Testis (tissue), 3 donors: Measurements from ENCODE around the gene RIC8B. TPM values are rescaled to one million over a fixed set of nuclear protein-coding genes. Genes with fewer than 3 reads are reported as not detected.

ENCODE experiments used
- DNase-seq: peaks from one replicate; pipeline ENCODE4 v3.0.0-alpha.2; 2019
- H3K27ac ChIP-seq, 2 donors: fragments of 200-600 bp; sonication (generic); one replicate each; pipeline ENCODE4 v1.5.1; 2019
- H3K27me3 ChIP-seq: fragments of 200-600 bp; sonication (generic); one replicate; pipeline ENCODE4 v1.5.1; 2019
- H3K36me3 ChIP-seq: fragments of 200-600 bp; sonication (generic); one replicate; pipeline ENCODE4 v1.5.1; 2017; ENCODE audit warnings: low read depth; ENCODE audit errors: missing control alignments
- H3K4me1 ChIP-seq: fragments of 200-600 bp; sonication (generic); one replicate; pipeline ENCODE4 v1.5.1; 2019
- H3K4me3 ChIP-seq, 2 donors: fragments of 200-600 bp; sonication (generic); one replicate each; pipeline ENCODE4 v1.5.1; 2017 to 2019
- H3K9me3 ChIP-seq: fragments of 200-600 bp; sonication (generic); one replicate; pipeline ENCODE4 v1.5.1; 2017
- POLR2A ChIP-seq: fragments of 450-650 bp; IDR thresholded peaks from one replicate; pipeline ENCODE4 v1.6.1; 2017; ENCODE audit warnings: antibody characterized with exemption, mild to moderate bottlenecking, moderate library complexity
- WGBS, 2 donors: methylation state at CpG; one replicate each; pipeline ENCODE4 v1.1.5; 2018; 5-methylcytosine and 5-hydroxymethylcytosine counted together
- intact Hi-C: fragments of 100-400 bp; cut with DNase I; formaldehyde crosslinking; loops from one replicate; pipeline ENCODE4 v1.15.1; 2023; ENCODE audit warnings: low total_unique reads
- polyA plus RNA-seq: library from polyadenylated mRNA; stranded (reverse); fragments of 350-450 nt; fragmentation: Illumina TruSeq; extraction: RNeasy Lipid Tissue Mini Kit (QIAGEN cat#74804); gene quantifications from one replicate; pipeline ENCODE4 v1.2.3, GENCODE V29; 2014; ENCODE audit warnings: low read depth, low replicate concordance; ENCODE audit not compliant: insufficient read depth
- total RNA-seq, 2 donors: library from RNA; depleted of rRNA; stranded (reverse); fragments of >200 nt; gene quantifications; one replicate each; pipeline ENCODE4 v1.2.3, GENCODE V29; 2016
- TF ChIP-seq, protein P1 (sequence below), 3 experiments: fragments of 450-650 bp in 2 of 3; fragments of 200-600 bp in 1 of 3; sonication (generic) in 1 of 3; IDR thresholded peaks; one replicate each; pipeline ENCODE4 v1.5.1; 2016 to 2019; ENCODE audit warnings: antibody characterized with exemption in 3 of 3, mild to moderate bottlenecking in 2 of 3, moderate library complexity in 1 of 3

Gene RIC8B
- total and polyA plus RNA-seq, 3 donors from 2014 or later, result 14.3 to 27.7 (median 18.3) TPM

DNA sequence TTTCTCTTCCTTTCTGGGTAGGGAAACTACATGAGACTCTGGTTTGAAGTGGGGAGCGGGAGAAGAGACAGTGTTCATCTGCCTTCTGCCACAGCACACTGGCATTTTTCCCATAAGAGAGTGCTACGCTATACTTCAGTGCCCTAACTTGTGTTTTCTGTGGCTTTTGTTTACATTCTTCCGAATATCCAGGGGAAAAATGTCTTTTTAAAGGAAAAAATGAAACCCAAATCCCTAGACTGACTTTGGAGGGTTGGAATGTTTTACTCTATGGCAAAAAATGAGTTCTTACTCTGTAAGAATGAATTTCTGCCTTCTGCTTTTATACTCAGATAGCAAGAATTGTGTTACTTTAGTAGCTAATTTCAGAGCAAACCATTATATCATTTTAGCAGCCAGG, 93.2 kb downstream of the RIC8B start:
- H3K9me3 ChIP-seq, result no peaks in the 10 kb centered on the region
- intact Hi-C loops, result no loop called here
- DNase-seq, result no peak
- H3K36me3 ChIP-seq, result no peaks in the 10 kb centered on the region
- TF ChIP-seq, protein P1, sequence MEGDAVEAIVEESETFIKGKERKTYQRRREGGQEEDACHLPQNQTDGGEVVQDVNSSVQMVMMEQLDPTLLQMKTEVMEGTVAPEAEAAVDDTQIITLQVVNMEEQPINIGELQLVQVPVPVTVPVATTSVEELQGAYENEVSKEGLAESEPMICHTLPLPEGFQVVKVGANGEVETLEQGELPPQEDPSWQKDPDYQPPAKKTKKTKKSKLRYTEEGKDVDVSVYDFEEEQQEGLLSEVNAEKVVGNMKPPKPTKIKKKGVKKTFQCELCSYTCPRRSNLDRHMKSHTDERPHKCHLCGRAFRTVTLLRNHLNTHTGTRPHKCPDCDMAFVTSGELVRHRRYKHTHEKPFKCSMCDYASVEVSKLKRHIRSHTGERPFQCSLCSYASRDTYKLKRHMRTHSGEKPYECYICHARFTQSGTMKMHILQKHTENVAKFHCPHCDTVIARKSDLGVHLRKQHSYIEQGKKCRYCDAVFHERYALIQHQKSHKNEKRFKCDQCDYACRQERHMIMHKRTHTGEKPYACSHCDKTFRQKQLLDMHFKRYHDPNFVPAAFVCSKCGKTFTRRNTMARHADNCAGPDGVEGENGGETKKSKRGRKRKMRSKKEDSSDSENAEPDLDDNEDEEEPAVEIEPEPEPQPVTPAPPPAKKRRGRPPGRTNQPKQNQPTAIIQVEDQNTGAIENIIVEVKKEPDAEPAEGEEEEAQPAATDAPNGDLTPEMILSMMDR (IDR thresholded peaks at IDR 0.05), result no peak
- no peak for TF ChIP-seq POLR2A
- no peak overlapping the region for H3K27ac ChIP-seq
- no peak overlapping the region for H3K4me3 ChIP-seq
- no peaks in the 10 kb centered on the region for H3K27me3 ChIP-seq
- no peaks in the 10 kb centered on the region for H3K4me1 ChIP-seq
- 63 to 66% methylated on average over 3 of the region's 3 CpGs for WGBS, 2 donors

DNA sequence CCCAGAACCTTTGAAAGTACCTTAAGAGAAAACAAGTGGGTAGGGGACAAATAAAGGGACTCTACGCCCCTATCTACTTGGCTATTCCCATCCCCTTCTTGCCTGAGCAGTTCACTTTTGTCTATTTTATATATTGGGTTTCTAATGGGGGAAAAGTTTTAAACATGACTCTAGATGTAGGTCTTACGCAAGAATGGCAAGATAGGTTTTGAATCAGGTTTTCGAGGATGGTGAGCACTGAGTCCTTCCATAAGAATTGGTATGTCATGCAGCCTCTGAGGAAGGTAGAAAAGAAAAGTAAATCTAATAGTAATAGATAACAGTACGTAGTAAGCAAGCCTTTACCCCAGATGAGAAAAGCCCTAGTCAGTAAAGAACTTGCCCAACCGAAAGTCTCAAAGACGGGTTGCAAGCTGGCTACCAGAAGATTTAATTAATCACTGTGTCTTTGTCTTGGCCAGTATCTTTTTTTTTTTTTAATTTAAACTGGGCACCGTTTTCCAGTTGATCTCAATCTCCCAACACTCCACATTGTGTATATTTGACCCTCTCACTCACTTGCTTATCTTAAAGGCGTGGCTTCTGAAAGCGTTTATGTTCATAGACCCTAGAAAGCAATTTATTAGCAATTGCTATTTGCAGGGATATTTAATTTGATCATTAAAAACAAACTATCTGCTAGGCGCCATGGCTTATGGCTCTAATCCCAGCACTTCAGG, 94.7 kb downstream of the RIC8B start:
- 93 to 95% methylated on average over 10 of the region's 10 CpGs for WGBS, 2 donors
- H3K4me1 ChIP-seq, result no peaks in the 10 kb centered on the region

DNA sequence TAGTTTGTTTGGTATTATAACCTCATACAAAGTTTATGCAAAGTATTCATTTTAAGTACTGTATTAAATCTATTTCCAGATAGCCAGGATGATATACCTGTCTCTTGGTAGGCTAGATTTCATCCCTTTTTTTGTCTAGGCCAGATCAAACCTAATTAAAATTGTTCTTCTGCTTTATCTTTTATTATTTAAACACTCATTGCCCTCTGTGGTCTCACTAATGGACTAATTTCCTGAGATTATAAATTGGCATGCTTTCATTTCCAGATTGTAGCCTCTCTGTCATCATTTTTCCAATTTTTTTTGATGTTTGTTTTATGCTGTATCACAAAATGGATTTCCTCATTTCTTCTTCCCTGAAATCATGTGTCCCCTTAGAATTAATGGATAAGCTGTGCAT, 95.6 kb downstream of the RIC8B start:
- H3K4me1 ChIP-seq, result no peaks in the 10 kb centered on the region
- H3K27me3 ChIP-seq, result no peaks in the 10 kb centered on the region
- H3K36me3 ChIP-seq, result no peaks in the 10 kb centered on the region
- H3K9me3 ChIP-seq, result no peaks in the 10 kb centered on the region
- intact Hi-C loops, result no loop called here
- no peak for DNase-seq
- H3K27ac ChIP-seq, result no peak overlapping the region
- no peak overlapping the region for H3K4me3 ChIP-seq
- no peak for TF ChIP-seq POLR2A
- TF ChIP-seq, protein P1 (IDR thresholded peaks at IDR 0.05), result no peak

More for the DNA sequence above, 94.7 kb downstream of the RIC8B start:
- TF ChIP-seq, protein P1 (IDR thresholded peaks at IDR 0.05), result no peak
- no peak for TF ChIP-seq POLR2A
- H3K36me3 ChIP-seq, result no peaks in the 10 kb centered on the region
- H3K27me3 ChIP-seq, result no peaks in the 10 kb centered on the region
- H3K4me3 ChIP-seq, result no peak overlapping the region
- no peak for DNase-seq
- H3K9me3 ChIP-seq, result no peaks in the 10 kb centered on the region
- intact Hi-C loops, result no loop called here
- H3K27ac ChIP-seq, result no peak overlapping the region

GRCh38 chr12:106871477-106871876, 97.0 kb downstream of the RIC8B start:
- H3K27me3 ChIP-seq, result no peaks in the 10 kb centered on the region
- intact Hi-C loops, result no loop called here
- WGBS, 2 donors, result 78 to 83% methylated on average over 1 of the region's 1 CpG
- TF ChIP-seq POLR2A, result no peak
- TF ChIP-seq, protein P1 (IDR thresholded peaks at IDR 0.05), result no peak
- DNase-seq, result no peak
- H3K27ac ChIP-seq, result no peak overlapping the region
- no peaks in the 10 kb centered on the region for H3K4me1 ChIP-seq
- H3K36me3 ChIP-seq, result no peaks in the 10 kb centered on the region
- H3K9me3 ChIP-seq, result no peaks in the 10 kb centered on the region
- H3K4me3 ChIP-seq, result no peak overlapping the region

- Histone ChIP-seq H3K27me3 (no peaks in the 10 kb centered on the region), H3K9me3 (no peaks in the 10 kb centered on the region), H3K4me3 (no peak overlapping the region), H3K27ac (no peak overlapping the region), H3K4me1 (no peaks in the 10 kb centered on the region), H3K36me3 (no peaks in the 10 kb centered on the region)
- no peak for DNase-seq
- no peak for TF ChIP-seq POLR2A
- TF ChIP-seq, protein P1 (IDR thresholded peaks at IDR 0.05), result no peak
- intact Hi-C loops, result no loop called here
- 82 to 83% methylated on average over 5 of the region's 5 CpGs for WGBS, 2 donors
These were observed 99.5 kb downstream of the RIC8B start for GRCh38 chr12:106873983-106874382.
